Measurements from ENCODE around the gene RIMS4. TPM values are rescaled to one million over a fixed set of nuclear protein-coding genes. Genes with fewer than 3 reads are reported as not detected.

RIMS4 gene
- 2.7 and 3.1 TPM in 2 replicates for total RNA-seq (2014; rRNA removed; shearing (Covaris generic))

- no peaks in the 10 kb centered on the region for H3K36me3 ChIP-seq (replicated peaks; ENCODE audit: control insufficient read depth, insufficient read depth, low read length)
- H3K4me3 ChIP-seq (ENCODE audit: insufficient read depth, low read depth, low read length) = peak within 1 kb of the TSS; percentile 53
- H3K27me3 ChIP-seq (ENCODE audit: control insufficient read depth, insufficient read depth, low read length) = peaks cover 52% of the 10 kb centered on the region
- peak; percentile 97 for DNase-seq
Measured at GRCh38 chr20:44810391-44811149, at the start of gene RIMS4. RIMS4 (minus strand) TSS chr20:44810546; CDS start chr20:44810271, 275 bp downstream.

DNA sequence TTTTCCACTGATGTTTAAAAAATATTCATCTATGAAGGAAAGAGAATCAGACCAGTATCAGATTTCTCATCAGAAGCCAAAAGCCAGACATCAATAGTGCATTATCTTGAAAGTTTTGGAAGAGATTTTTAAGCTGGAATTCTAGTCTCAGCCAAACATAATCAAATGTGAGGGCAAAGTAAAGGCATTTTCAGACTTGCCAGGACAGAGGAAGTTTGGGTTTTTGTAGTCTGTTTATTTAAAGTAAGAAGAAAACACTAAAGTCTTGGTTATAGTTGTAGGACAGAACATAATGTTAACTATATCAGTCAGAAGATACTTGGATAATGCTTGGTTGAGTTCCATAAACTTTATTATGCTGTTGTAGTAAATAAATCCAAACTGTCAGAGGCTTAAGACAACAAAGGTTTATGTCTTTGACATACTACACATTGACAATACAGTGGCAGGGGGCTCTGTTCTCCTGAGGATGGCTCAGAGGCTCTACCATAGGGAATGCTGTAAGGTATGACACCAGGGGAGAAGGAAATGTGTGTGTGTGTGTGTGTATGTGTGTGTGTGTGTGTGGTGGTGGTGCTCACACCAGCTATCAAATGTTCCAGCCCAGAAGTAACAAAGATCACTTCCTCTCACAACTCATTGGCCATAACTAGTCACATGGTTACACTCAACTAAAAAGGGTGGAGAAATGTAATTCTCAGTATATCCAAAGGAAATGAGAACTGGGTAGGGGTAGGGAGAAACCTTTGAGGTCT lies 48.4 kb upstream of the RIMS4 start:
- Histone ChIP-seq H3K36me3 (replicated peaks; ENCODE audit: control insufficient read depth, insufficient read depth, low read length) (no peaks in the 10 kb centered on the region), H3K4me3 (ENCODE audit: insufficient read depth, low read depth, low read length) (no peak overlapping the region), H3K27me3 (ENCODE audit: control insufficient read depth, insufficient read depth, low read length) (no peaks in the 10 kb centered on the region)
- DNase-seq = no peak

- no peaks in the 10 kb centered on the region for H3K36me3 ChIP-seq (replicated peaks; ENCODE audit: control insufficient read depth, insufficient read depth, low read length)
- H3K27me3 ChIP-seq (ENCODE audit: control insufficient read depth, insufficient read depth, low read length) = no peaks in the 10 kb centered on the region
- no peak for DNase-seq
- no peak overlapping the region for H3K4me3 ChIP-seq (ENCODE audit: insufficient read depth, low read depth, low read length)
Measured at GRCh38 chr20:44856856-44857448, 46.6 kb upstream of the RIMS4 start.

- H3K27me3 ChIP-seq (ENCODE audit: control insufficient read depth, insufficient read depth, low read length) = no peaks in the 10 kb centered on the region
- no peak overlapping the region for H3K4me3 ChIP-seq (ENCODE audit: insufficient read depth, low read depth, low read length)
- no peaks in the 10 kb centered on the region for H3K36me3 ChIP-seq (replicated peaks; ENCODE audit: control insufficient read depth, insufficient read depth, low read length)
Measured at GRCh38 chr20:44856442-44856841, 46.1 kb upstream of the RIMS4 start.

GRCh38 chr20:44851545-44851944 lies 41.2 kb upstream of the RIMS4 start:
- Histone ChIP-seq H3K27me3 (ENCODE audit: control insufficient read depth, insufficient read depth, low read length) (no peaks in the 10 kb centered on the region), H3K4me3 (ENCODE audit: insufficient read depth, low read depth, low read length) (no peak overlapping the region), H3K36me3 (replicated peaks; ENCODE audit: control insufficient read depth, insufficient read depth, low read length) (no peaks in the 10 kb centered on the region)
- DNase-seq = peak; percentile 58

More at GRCh38 chr20:44856442-44856841, 46.1 kb upstream of the RIMS4 start:
- no peak for DNase-seq

GRCh38 chr20:44850837-44851236 lies 40.5 kb upstream of the RIMS4 start:
- Histone ChIP-seq H3K4me3 (ENCODE audit: insufficient read depth, low read depth, low read length) (no peak overlapping the region), H3K27me3 (ENCODE audit: control insufficient read depth, insufficient read depth, low read length) (no peaks in the 10 kb centered on the region), H3K36me3 (replicated peaks; ENCODE audit: control insufficient read depth, insufficient read depth, low read length) (no peaks in the 10 kb centered on the region)
- DNase-seq = no peak

- Histone ChIP-seq H3K27me3 (ENCODE audit: control insufficient read depth, insufficient read depth, low read length) (no peaks in the 10 kb centered on the region), H3K4me3 (ENCODE audit: insufficient read depth, low read depth, low read length) (no peak overlapping the region), H3K36me3 (replicated peaks; ENCODE audit: control insufficient read depth, insufficient read depth, low read length) (no peaks in the 10 kb centered on the region)
- no peak for DNase-seq
Measured at GRCh38 chr20:44850272-44850671, 39.9 kb upstream of the RIMS4 start.

- H3K27me3 ChIP-seq (ENCODE audit: control insufficient read depth, insufficient read depth, low read length) = no peaks in the 10 kb centered on the region
- no peaks in the 10 kb centered on the region for H3K36me3 ChIP-seq (replicated peaks; ENCODE audit: control insufficient read depth, insufficient read depth, low read length)
- DNase-seq = no peak
- no peak overlapping the region for H3K4me3 ChIP-seq (ENCODE audit: insufficient read depth, low read depth, low read length)
Measured at GRCh38 chr20:44849703-44850102, 39.4 kb upstream of the RIMS4 start.

GRCh38 chr20:44848254-44849015 lies 38.1 kb upstream of the RIMS4 start:
- no peaks in the 10 kb centered on the region for H3K27me3 ChIP-seq (ENCODE audit: control insufficient read depth, insufficient read depth, low read length)
- H3K4me3 ChIP-seq (ENCODE audit: insufficient read depth, low read depth, low read length) = no peak overlapping the region
- no peak for DNase-seq
- no peaks in the 10 kb centered on the region for H3K36me3 ChIP-seq (replicated peaks; ENCODE audit: control insufficient read depth, insufficient read depth, low read length)

DNA sequence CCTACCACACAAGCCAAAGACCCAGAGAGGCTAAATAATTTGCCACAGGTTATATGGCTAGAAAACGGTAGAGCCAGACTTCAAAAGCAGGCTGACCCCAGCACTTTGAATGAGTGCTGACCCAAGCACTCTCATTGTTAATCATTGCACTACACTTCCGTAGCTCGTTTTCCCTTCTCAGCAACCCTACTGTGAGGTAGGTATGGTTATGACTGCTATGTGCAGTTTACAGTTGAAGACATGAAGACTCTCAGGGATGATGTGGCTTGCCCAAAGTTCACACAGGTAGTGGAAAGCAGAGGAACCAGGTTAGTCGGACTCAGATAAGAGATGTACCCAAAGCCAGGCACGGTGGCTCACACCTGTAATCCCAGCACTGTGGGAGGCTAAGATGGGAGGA lies 33.5 kb upstream of the RIMS4 start:
- no peaks in the 10 kb centered on the region for H3K27me3 ChIP-seq (ENCODE audit: control insufficient read depth, insufficient read depth, low read length)
- DNase-seq = no peak
- no peak overlapping the region for H3K4me3 ChIP-seq (ENCODE audit: insufficient read depth, low read depth, low read length)
- H3K36me3 ChIP-seq (replicated peaks; ENCODE audit: control insufficient read depth, insufficient read depth, low read length) = no peaks in the 10 kb centered on the region

GRCh38 chr20:44841955-44842354 lies 31.6 kb upstream of the RIMS4 start:
- no peaks in the 10 kb centered on the region for H3K36me3 ChIP-seq (replicated peaks; ENCODE audit: control insufficient read depth, insufficient read depth, low read length)
- no peak for DNase-seq
- no peaks in the 10 kb centered on the region for H3K27me3 ChIP-seq (ENCODE audit: control insufficient read depth, insufficient read depth, low read length)
- no peak overlapping the region for H3K4me3 ChIP-seq (ENCODE audit: insufficient read depth, low read depth, low read length)

- DNase-seq = no peak
- no peaks in the 10 kb centered on the region for H3K36me3 ChIP-seq (replicated peaks; ENCODE audit: control insufficient read depth, insufficient read depth, low read length)
- H3K27me3 ChIP-seq (ENCODE audit: control insufficient read depth, insufficient read depth, low read length) = no peaks in the 10 kb centered on the region
- H3K4me3 ChIP-seq (ENCODE audit: insufficient read depth, low read depth, low read length) = no peak overlapping the region
Measured at GRCh38 chr20:44840826-44841225, 30.5 kb upstream of the RIMS4 start.

DNA sequence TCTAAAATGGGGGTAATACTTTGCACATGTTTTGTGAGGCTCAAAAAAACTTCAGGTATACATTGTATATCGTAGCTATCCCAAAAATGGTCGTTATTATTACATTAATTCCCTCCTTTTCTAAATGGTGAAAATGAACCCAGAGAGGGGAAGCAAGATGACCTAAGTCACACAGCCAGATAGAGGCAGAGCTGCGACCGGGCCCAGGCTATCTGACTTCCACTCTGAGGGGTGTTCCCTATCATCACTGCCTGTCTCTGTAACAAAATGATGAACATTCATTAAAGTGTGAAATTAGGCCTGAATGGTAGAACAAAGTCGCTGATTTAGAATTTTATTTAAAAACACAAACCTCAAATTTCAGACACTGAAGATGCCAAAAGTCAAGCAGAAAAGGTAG lies 29.1 kb upstream of the RIMS4 start:
- no peaks in the 10 kb centered on the region for H3K27me3 ChIP-seq (ENCODE audit: control insufficient read depth, insufficient read depth, low read length)
- H3K4me3 ChIP-seq (ENCODE audit: insufficient read depth, low read depth, low read length) = no peak overlapping the region
- no peaks in the 10 kb centered on the region for H3K36me3 ChIP-seq (replicated peaks; ENCODE audit: control insufficient read depth, insufficient read depth, low read length)
- no peak for DNase-seq

GRCh38 chr20:44838521-44838920 lies 28.2 kb upstream of the RIMS4 start:
- no peak for DNase-seq
- H3K27me3 ChIP-seq (ENCODE audit: control insufficient read depth, insufficient read depth, low read length) = no peaks in the 10 kb centered on the region
- no peaks in the 10 kb centered on the region for H3K36me3 ChIP-seq (replicated peaks; ENCODE audit: control insufficient read depth, insufficient read depth, low read length)
- no peak overlapping the region for H3K4me3 ChIP-seq (ENCODE audit: insufficient read depth, low read depth, low read length)
